ENCODE data around the gene TMPRSS5. TPM values are rescaled to one million over a fixed set of nuclear protein-coding genes. Genes with fewer than 3 reads are reported as not detected.

Gene TMPRSS5
- total RNA-seq, 2 experiments from 2014 or later, result 0.81 to 1.6 TPM

DNA sequence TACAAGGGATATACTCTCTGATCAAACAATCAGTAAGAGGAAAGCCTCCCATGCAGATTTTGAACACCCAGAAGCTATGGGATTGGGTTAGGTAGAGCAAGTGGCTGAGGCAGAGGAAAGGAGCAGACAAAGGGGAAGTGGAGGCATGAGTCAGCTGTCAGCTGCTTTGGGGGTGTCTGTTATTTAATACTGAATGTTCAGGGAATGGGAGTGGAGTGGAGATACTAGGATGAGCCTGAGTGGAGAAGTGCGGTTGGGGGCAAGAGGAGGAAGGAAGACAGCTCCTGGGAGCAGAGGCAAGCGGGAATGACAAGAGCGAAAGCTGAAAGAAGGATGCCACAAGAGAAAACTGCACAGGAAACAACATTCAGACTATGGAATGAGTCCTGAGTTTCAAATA lies 22.7 kb upstream of the TMPRSS5 start:
- DNase-seq, result peak in 1 of 14 experiments; percentile 1
- H3K4me3 Mint-ChIP-seq, result no peak overlapping the region
- Histone ChIP-seq H3K4me1 (ENCODE audit: insufficient read depth, low read length) (no peaks in the 10 kb centered on the region), H3K4me3 (ENCODE audit: low read length) (no peak overlapping the region), H3K36me3 (ENCODE audit: insufficient read depth, low read length) (peaks cover 10% of the 10 kb centered on the region), H3K27me3 (ENCODE audit: control insufficient read depth in 1 of 2, insufficient read depth in 2 of 2, low read length in 2 of 2) (no peaks in the 10 kb centered on the region), H3K9me3 (ENCODE audit: control insufficient read depth in 1 of 2, insufficient read depth in 1 of 2, low read length in 2 of 2) (no peaks in the 10 kb centered on the region), H3K27ac (ENCODE audit: low read depth in 1 of 2, low read length in 2 of 2) (no peak overlapping the region)
- peaks cover 23% of the 10 kb centered on the region for H3K36me3 Mint-ChIP-seq (ENCODE audit: low read depth)
- no peaks in the 10 kb centered on the region for H3K9me3 Mint-ChIP-seq
- no peak overlapping the region for H3K27ac Mint-ChIP-seq
- TF ChIP-seq, protein P1, sequence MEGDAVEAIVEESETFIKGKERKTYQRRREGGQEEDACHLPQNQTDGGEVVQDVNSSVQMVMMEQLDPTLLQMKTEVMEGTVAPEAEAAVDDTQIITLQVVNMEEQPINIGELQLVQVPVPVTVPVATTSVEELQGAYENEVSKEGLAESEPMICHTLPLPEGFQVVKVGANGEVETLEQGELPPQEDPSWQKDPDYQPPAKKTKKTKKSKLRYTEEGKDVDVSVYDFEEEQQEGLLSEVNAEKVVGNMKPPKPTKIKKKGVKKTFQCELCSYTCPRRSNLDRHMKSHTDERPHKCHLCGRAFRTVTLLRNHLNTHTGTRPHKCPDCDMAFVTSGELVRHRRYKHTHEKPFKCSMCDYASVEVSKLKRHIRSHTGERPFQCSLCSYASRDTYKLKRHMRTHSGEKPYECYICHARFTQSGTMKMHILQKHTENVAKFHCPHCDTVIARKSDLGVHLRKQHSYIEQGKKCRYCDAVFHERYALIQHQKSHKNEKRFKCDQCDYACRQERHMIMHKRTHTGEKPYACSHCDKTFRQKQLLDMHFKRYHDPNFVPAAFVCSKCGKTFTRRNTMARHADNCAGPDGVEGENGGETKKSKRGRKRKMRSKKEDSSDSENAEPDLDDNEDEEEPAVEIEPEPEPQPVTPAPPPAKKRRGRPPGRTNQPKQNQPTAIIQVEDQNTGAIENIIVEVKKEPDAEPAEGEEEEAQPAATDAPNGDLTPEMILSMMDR (IDR thresholded peaks at IDR 0.05), result no peak
- no peaks in the 10 kb centered on the region for H3K27me3 Mint-ChIP-seq
- no peak for ATAC-seq (ENCODE audit: poor library complexity)
- CTCF ChIA-PET, result interaction anchor here (0.7 to 1.2 kb wide), 2 partner anchors 12 to 257 kb away, joined by 3 to 4 read pairs; no protein-coding TSS in a partner anchor
- POLR2A ChIA-PET, result no interaction called here
- intact Hi-C loops (cut with DNase I, micrococcal nuclease), result no loop called here
- no peaks in the 10 kb centered on the region for H3K4me1 Mint-ChIP-seq (ENCODE audit: low read depth)

DNA sequence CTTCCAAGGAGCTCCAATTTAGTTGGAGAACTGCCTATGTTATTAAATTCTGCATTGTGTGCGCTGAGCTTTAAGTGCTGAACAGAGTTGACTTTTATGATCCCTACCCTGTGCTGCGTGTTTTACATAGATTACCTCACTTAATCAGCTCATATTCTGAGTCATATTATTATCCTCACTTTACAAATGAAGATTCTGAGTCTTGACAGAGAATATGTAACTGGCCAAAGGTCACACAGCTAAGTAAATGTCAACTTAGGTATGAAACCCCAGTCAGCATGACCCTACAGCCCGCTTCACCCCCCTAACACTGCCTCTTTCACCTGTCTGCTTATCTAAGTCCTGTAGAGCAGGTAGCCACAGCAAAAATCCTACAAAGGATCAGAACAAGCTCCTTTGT lies 19.8 kb upstream of the TMPRSS5 start:
- H3K27ac Mint-ChIP-seq, result no peak overlapping the region
- Histone ChIP-seq H3K27ac (ENCODE audit: low read depth in 1 of 2, low read length in 2 of 2) (no peak overlapping the region), H3K36me3 (ENCODE audit: insufficient read depth, low read length) (no peaks in the 10 kb centered on the region), H3K4me1 (ENCODE audit: insufficient read depth, low read length) (no peaks in the 10 kb centered on the region), H3K9me3 (ENCODE audit: control insufficient read depth in 1 of 2, insufficient read depth in 1 of 2, low read length in 2 of 2) (no peaks in the 10 kb centered on the region), H3K4me3 (ENCODE audit: low read length) (no peak overlapping the region), H3K27me3 (ENCODE audit: control insufficient read depth in 1 of 2, insufficient read depth in 2 of 2, low read length in 2 of 2) (no peaks in the 10 kb centered on the region)
- DNase-seq, result no peak
- TF ChIP-seq, protein P1 (IDR thresholded peaks at IDR 0.05), result no peak
- ATAC-seq (ENCODE audit: poor library complexity), result no peak
- no peaks in the 10 kb centered on the region for H3K9me3 Mint-ChIP-seq
- ChIA-PET CTCF (interaction anchor here (1.1 kb wide), 1 partner anchor 170 kb away, joined by 3 read pairs; no protein-coding TSS in a partner anchor), POLR2A (no interaction called here)
- intact Hi-C loops (cut with DNase I, micrococcal nuclease), result no loop called here
- H3K4me3 Mint-ChIP-seq, result no peak overlapping the region
- H3K4me1 Mint-ChIP-seq (ENCODE audit: low read depth), result no peaks in the 10 kb centered on the region
- H3K36me3 Mint-ChIP-seq (ENCODE audit: low read depth), result no peaks in the 10 kb centered on the region
- H3K27me3 Mint-ChIP-seq, result no peaks in the 10 kb centered on the region

DNA sequence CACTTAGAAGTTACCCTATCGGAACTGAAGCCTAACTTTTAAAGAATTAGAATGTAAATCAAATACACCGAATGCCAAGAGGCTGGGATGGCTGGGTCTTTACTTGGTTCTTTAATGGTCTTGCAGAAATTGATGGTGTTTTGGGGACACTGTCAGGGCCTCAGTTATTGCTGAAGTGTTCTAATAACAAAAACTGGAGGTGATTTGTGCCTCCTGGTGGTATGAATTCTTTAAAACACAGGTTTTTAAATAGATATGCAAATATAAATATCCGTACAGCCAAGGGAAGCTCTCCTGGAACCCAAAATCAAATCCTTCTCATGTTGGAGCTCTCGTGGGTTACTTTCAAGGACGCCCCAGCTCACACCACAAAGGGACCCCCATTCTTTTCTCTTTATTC lies 19.3 kb upstream of the TMPRSS5 start:
- Histone ChIP-seq H3K4me1 (ENCODE audit: insufficient read depth, low read length) (no peaks in the 10 kb centered on the region), H3K27ac (ENCODE audit: low read depth in 1 of 2, low read length in 2 of 2) (no peak overlapping the region), H3K36me3 (ENCODE audit: insufficient read depth, low read length) (no peaks in the 10 kb centered on the region), H3K9me3 (ENCODE audit: control insufficient read depth in 1 of 2, insufficient read depth in 1 of 2, low read length in 2 of 2) (no peaks in the 10 kb centered on the region), H3K27me3 (ENCODE audit: control insufficient read depth in 1 of 2, insufficient read depth in 2 of 2, low read length in 2 of 2) (no peaks in the 10 kb centered on the region), H3K4me3 (ENCODE audit: low read length) (no peak overlapping the region)
- ChIA-PET POLR2A (no interaction called here), CTCF (interaction anchor here (1.1 kb wide), 1 partner anchor 171 kb away, joined by 3 read pairs; no protein-coding TSS in a partner anchor)
- Mint-ChIP-seq H3K36me3 (ENCODE audit: low read depth) (no peaks in the 10 kb centered on the region), H3K4me1 (ENCODE audit: low read depth) (no peaks in the 10 kb centered on the region), H3K4me3 (no peak overlapping the region), H3K27me3 (no peaks in the 10 kb centered on the region), H3K27ac (no peak overlapping the region), H3K9me3 (no peaks in the 10 kb centered on the region)
- intact Hi-C loops (cut with DNase I, micrococcal nuclease), result no loop called here
- no peak for ATAC-seq (ENCODE audit: poor library complexity)
- TF ChIP-seq, protein P1 (IDR thresholded peaks at IDR 0.05), result no peak
- no peak for DNase-seq

Measured in CD4-positive, alpha-beta T cell (primary cell).